ENCODE results near the gene NOP53. TPM values are rescaled to one million over a fixed set of nuclear protein-coding genes. Genes with fewer than 3 reads are reported as not detected.
"Not testable (repeated sequence)": the region's sequence is repeated elsewhere in the genome, so short reads cannot be mapped to it uniquely, and the experiment has no call there.

NOP53 gene
- total RNA-seq, 4 donors from 2014 or later = 329 to 412 (median 356) TPM

DNA sequence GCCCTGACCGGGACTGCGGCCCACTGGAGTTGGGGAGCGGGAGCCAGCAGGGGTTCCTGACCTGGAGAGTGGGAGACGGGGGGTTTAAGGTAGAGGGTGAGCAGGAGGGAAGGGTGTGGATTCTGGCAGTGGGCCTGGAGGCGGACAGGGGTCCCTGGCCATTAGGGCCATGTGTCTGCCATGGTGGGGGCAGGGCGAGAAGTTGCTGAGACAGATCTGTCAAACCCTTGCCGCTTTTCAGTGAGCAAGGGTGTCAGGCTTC is 20.9 kb downstream of the NOP53 start:
- DNase-seq (ENCODE audit: low spot score in 2 of 2) = no peak
- no peaks in the 10 kb centered on the region for H3K36me3 ChIP-seq
- WGBS = 85% methylated on average over 6 of the region's 7 CpGs
- TF ChIP-seq POLR2A (IDR thresholded peaks at IDR 0.05) (no peak), EP300 (IDR thresholded peaks at IDR 0.05) (no peak), POLR2AphosphoS5 (IDR thresholded peaks at IDR 0.05) (no peak)
- TF ChIP-seq, protein P1, sequence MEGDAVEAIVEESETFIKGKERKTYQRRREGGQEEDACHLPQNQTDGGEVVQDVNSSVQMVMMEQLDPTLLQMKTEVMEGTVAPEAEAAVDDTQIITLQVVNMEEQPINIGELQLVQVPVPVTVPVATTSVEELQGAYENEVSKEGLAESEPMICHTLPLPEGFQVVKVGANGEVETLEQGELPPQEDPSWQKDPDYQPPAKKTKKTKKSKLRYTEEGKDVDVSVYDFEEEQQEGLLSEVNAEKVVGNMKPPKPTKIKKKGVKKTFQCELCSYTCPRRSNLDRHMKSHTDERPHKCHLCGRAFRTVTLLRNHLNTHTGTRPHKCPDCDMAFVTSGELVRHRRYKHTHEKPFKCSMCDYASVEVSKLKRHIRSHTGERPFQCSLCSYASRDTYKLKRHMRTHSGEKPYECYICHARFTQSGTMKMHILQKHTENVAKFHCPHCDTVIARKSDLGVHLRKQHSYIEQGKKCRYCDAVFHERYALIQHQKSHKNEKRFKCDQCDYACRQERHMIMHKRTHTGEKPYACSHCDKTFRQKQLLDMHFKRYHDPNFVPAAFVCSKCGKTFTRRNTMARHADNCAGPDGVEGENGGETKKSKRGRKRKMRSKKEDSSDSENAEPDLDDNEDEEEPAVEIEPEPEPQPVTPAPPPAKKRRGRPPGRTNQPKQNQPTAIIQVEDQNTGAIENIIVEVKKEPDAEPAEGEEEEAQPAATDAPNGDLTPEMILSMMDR (IDR thresholded peaks at IDR 0.05) = no peak
- no peaks in the 10 kb centered on the region for H3K27me3 ChIP-seq
- H3K4me3 ChIP-seq = no peak overlapping the region
- H3K27ac ChIP-seq = no peak overlapping the region
- no peaks in the 10 kb centered on the region for H3K4me1 ChIP-seq
- H3K9me3 ChIP-seq = no peaks in the 10 kb centered on the region

DNA sequence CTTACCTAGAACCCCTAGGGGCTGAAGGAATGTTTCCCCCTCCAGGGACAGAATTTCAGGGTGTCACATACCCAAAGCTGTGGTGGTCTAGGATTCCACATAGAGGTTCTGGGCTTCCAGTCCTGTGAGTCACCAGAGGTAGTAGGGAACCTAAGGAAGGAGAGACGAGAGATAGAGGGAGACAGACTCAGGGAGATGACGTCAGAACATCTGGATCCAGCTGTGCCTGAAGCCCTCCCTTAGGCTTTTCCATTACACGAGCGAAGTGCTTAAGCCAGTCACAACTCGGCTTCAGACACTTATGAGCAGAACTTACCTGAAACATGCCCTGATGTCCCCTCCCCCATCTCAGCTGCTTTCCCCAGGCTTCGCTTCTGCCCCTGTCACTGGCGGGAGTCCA is 21.3 kb downstream of the NOP53 start:
- Histone ChIP-seq H3K4me1 (no peaks in the 10 kb centered on the region), H3K27ac (no peak overlapping the region), H3K9me3 (no peaks in the 10 kb centered on the region), H3K36me3 (no peaks in the 10 kb centered on the region), H3K4me3 (no peak overlapping the region), H3K27me3 (no peaks in the 10 kb centered on the region)
- no peak for DNase-seq (ENCODE audit: low spot score in 2 of 2)
- 77% methylated on average over 7 of the region's 7 CpGs for WGBS
- TF ChIP-seq, protein P1 (IDR thresholded peaks at IDR 0.05) = no peak
- no peak for TF ChIP-seq POLR2A (IDR thresholded peaks at IDR 0.05)
- TF ChIP-seq POLR2AphosphoS5 (IDR thresholded peaks at IDR 0.05) = no peak
- TF ChIP-seq EP300 (IDR thresholded peaks at IDR 0.05) = no peak

DNA sequence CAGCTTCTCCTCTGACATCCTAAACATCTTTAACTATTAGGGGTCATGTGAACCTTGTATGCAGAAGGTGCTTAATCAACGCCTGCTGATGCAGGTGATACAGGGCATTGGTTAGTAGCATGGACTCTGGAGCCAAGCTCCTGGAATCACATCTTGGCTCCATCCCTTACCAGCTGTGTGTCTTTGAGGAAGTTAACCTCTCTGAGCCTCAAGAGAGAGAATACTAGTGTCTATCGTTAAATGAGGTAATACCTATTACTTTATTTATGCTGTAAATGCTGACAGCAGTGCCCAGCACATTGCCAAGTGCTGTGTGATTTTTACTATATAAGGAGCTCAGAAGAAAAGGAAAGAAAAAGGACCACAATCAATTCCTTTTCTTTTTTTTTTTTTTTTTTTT is 22.0 kb downstream of the NOP53 start:
- H3K27me3 ChIP-seq = no peaks in the 10 kb centered on the region
- H3K4me1 ChIP-seq = no peaks in the 10 kb centered on the region
- H3K27ac ChIP-seq = no peak overlapping the region
- no peak overlapping the region for H3K4me3 ChIP-seq
- H3K36me3 ChIP-seq = no peaks in the 10 kb centered on the region
- H3K9me3 ChIP-seq = no peaks in the 10 kb centered on the region
- no peak for TF ChIP-seq EP300 (IDR thresholded peaks at IDR 0.05)
- TF ChIP-seq, protein P1 (IDR thresholded peaks at IDR 0.05) = no peak
- no peak for TF ChIP-seq POLR2AphosphoS5 (IDR thresholded peaks at IDR 0.05)
- no peak for TF ChIP-seq POLR2A (IDR thresholded peaks at IDR 0.05)
- DNase-seq (ENCODE audit: low spot score in 2 of 2) = no peak
- WGBS = 92% methylated on average over 2 of the region's 2 CpGs

DNA sequence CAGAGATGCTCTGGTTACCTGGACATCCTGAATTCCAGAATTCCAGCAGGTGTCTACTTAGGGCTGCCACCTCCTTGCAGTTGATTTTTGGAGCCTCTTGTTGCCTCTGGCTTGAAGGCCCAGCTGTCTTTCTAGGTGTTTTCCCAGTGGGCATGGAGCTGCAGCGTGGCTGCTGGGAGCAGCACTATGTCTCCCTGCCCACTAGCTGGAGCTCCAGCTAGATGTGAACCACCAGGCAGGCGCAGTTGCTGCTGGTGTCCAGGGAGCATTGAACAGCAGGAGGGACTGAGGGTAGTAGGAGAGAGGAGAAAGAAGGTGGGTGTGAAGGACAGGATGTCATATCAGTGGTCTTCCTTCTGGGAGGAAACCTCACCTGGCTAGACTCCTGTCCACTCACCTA is 23.3 kb downstream of the NOP53 start:
- 83% methylated on average over 2 of the region's 2 CpGs for WGBS
- Histone ChIP-seq H3K27me3 (no peaks in the 10 kb centered on the region), H3K4me1 (no peaks in the 10 kb centered on the region), H3K9me3 (no peaks in the 10 kb centered on the region), H3K27ac (no peak overlapping the region), H3K36me3 (no peaks in the 10 kb centered on the region), H3K4me3 (no peak overlapping the region)
- TF ChIP-seq POLR2A (IDR thresholded peaks at IDR 0.05) = no peak
- no peak for TF ChIP-seq POLR2AphosphoS5 (IDR thresholded peaks at IDR 0.05)
- TF ChIP-seq EP300 (IDR thresholded peaks at IDR 0.05) = no peak
- TF ChIP-seq, protein P1 (IDR thresholded peaks at IDR 0.05) = no peak
- no peak for DNase-seq (ENCODE audit: low spot score in 2 of 2)

DNA sequence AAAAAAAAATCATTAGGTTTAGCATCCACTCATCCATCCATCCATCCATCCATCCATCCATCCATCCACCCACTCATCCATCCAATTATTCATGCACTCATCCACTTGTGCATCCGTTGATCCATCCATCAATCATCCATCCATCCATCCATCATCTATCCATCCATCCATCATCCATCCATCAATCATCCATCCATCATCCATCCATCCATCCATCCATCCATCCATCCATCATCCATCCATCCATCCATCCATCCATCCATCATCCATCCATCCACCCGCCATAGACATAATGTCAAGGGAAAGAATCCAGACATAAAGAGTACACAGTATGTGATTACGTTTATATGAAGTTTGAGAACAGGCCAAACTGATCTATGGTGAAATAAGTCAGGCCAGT is 24.2 kb downstream of the NOP53 start:
- no peaks in the 10 kb centered on the region for H3K9me3 ChIP-seq
- DNase-seq (ENCODE audit: low spot score in 2 of 2) = no peak
- H3K27ac ChIP-seq = no peak overlapping the region
- WGBS = 95% methylated on average over 3 of the region's 3 CpGs
- no peaks in the 10 kb centered on the region for H3K4me1 ChIP-seq
- no peak for TF ChIP-seq POLR2AphosphoS5 (IDR thresholded peaks at IDR 0.05)
- TF ChIP-seq POLR2A (IDR thresholded peaks at IDR 0.05) = no peak
- no peaks in the 10 kb centered on the region for H3K36me3 ChIP-seq
- no peak overlapping the region for H3K4me3 ChIP-seq
- no peaks in the 10 kb centered on the region for H3K27me3 ChIP-seq

GRCh38 chr19:47771291-47771690 is 25.9 kb downstream of the NOP53 start:
- WGBS = 82% methylated on average over 6 of the region's 6 CpGs
- H3K27ac ChIP-seq; H3K4me3 ChIP-seq; H3K36me3 ChIP-seq; H3K4me1 ChIP-seq; H3K27me3 ChIP-seq; DNase-seq (ENCODE audit: low spot score in 2 of 2); H3K9me3 ChIP-seq: not testable (repeated sequence)
